Myocyte (in vitro differentiated cells): ENCODE data around the gene TRAF7. TPM values are rescaled to one million over a fixed set of nuclear protein-coding genes. Genes with fewer than 3 reads are reported as not detected.

Experiments
- DNase-seq: peaks from one replicate; pipeline ENCODE4 v3.0.0-alpha.2; 2012; ENCODE audit warnings: low read depth
- total RNA-seq: library from RNA; depleted of rRNA; stranded (reverse); fragments of >200 nt; gene quantifications from 2 replicates; pipeline ENCODE4 v1.2.3, GENCODE V29; 2014

Gene TRAF7
- total RNA-seq, 1 donor from 2014 or later, result 95.8 TPM

DNA sequence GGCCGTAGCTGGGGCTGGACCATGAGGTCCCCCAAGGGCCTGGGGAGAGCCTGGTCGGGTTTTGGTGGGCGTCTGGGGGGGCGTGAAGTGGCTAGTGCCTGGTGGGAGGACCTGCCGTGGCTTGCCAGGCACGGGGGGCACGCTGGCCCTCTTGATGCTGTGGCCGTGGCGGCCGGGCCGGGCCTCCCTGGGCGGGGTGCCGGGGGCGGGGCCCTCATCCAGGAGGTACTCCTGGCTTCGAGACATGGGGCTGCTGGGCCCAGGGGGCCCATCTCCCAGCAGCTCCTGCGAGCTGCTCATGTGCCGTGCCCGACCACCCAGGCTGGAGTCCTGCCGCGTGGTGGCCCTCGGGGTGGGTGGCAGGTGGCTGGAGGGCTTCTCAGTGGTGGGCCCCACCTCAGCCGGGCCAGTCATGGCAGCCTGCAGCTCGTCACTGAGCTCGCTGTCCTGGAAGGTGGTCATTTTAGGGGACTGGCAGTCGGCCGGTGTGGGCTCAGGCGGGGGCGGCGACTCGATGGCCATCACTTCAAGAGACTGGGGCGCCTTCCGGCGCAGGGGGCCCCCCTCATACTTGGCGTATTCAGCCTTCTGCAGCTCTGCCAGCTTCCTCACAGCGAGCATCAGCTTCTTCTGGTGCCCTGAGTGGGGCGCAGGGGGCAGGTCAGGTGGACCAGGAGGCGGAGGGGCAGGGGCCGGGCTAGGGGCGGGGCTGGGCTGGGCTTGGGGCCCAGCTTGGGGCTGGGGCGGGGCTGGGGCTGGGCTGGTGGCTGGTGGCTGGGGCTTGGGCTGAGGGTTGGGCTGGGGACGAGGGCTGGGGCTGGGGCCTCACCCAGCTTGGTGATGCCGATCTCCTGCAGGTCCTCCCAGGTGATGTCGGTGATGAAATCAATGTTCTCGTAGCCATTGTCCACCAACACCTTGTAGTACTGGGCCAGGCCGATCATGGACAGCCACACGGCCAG, 25.7 kb downstream of the TRAF7 start:
- DNase-seq, result no peak

DNA sequence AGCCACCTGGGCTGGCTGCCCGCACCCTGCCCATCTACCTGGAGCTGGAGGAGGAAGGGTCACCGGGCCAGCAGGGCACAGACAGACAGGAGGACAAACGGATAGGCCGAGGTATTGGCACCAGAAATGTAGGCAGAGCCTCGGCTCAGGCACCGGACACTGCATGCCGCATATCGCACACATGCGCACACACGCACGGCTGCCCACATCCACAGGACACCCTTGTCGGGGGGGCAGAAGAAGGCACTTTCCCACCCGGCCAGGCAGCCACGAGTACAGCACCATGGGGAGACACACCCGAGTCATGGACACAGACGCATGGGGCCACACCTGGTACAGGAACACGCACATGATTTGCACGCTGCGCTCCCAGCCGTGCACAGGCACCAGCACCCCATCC, 26.4 kb downstream of the TRAF7 start:
- no peak for DNase-seq

DNA sequence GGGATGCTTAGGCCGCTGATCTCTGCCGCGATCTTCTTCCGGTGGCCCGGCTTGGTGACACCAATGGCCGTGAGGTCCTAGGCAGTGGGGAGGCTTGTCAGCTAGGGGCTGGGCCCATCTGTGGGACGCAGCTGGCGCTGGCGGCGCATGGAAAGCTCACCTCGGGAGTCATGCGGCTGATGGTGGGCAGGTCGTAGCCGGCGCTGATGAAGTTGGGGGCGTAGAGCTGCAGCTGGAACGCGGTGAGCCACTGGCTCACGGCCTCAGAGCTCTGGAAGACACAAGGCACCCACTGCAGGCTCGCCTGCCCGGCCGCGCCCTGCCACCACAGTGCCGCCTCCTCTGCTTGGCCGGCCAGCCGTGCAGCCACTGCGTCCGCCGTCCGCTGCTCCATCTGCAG, 28.1 kb downstream of the TRAF7 start:
- DNase-seq, result no peak

- no peak for DNase-seq
These were observed 28.8 kb downstream of the TRAF7 start for GRCh38 chr16:2184346-2184745.

GRCh38 chr16:2184962-2185361, 29.4 kb downstream of the TRAF7 start:
- no peak for DNase-seq

DNA sequence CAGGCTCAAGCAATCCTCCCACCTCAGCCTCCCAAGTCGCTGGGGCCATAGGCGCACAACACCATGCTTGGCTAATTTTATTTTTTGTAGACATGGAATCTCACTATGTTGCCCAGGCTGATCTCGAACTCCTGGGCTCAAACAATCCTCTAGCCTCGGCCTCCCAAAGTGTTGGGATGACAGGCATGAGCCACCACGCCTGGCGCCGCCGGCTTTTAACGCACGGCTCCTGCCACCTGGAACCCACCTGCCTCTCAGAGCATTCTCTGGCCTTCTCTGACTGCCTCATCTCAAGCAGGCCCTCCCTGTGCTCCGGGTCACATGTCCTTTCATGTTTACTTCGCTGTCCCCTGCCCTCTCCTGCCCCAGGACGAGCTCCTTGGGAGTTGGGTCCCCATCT, 30.5 kb downstream of the TRAF7 start:
- no peak for DNase-seq

- DNase-seq, result no peak
These were observed 30.9 kb downstream of the TRAF7 start for GRCh38 chr16:2186505-2186904.

- DNase-seq, result no peak
These were observed 31.6 kb downstream of the TRAF7 start for GRCh38 chr16:2187212-2187611.

DNA sequence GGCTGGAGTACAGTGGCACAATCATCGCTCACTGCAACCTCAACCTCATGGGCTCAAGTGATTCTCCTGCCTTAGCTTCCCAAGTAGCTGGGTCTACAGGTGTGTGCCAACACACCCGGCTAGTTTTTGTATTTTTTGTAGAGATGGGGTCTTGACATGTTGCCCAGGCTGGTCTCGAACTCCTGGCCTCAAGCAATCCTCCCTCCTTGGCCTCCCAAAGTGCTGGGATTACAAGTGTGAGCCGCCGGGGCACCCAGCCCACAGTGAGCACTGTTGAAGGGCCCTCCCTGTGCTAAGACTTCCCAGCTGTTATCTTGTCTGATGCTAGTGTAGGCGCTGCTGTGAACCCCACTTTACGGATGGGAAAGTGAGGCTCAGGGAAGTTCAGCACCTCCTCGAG, 32.8 kb downstream of the TRAF7 start:
- DNase-seq, result no peak

DNA sequence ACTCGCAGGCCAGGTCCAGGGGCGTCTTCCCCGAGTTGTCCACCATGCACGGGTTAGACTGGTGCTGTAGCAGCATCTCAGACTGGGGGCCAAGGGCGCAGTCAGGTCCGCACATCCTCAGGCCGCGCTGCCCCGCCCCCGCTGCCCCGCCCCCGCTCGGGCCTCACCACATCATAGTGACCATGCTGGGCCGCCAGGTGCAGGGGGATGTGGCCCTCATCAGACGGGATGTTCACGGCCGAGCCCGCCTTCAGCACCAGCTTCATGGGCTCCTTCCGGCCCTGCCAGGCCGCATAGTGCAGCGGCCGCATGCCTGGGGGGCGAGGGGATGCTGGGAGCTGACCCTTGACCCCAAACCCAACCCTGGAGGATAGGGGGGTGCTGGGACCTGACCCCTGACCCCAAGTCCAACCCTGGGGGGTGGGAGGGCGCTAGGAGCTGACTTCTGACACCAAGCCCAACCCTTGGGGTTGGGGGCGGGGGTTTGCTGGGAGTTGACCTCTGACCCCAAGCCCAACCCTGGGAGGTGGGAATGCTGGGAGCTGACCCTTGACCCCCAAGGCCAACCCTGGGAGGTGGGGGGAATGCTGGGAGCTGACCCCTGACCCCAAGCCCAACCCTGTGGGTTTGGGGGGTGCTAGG, 33.8 kb downstream of the TRAF7 start:
- DNase-seq, result no peak

DNA sequence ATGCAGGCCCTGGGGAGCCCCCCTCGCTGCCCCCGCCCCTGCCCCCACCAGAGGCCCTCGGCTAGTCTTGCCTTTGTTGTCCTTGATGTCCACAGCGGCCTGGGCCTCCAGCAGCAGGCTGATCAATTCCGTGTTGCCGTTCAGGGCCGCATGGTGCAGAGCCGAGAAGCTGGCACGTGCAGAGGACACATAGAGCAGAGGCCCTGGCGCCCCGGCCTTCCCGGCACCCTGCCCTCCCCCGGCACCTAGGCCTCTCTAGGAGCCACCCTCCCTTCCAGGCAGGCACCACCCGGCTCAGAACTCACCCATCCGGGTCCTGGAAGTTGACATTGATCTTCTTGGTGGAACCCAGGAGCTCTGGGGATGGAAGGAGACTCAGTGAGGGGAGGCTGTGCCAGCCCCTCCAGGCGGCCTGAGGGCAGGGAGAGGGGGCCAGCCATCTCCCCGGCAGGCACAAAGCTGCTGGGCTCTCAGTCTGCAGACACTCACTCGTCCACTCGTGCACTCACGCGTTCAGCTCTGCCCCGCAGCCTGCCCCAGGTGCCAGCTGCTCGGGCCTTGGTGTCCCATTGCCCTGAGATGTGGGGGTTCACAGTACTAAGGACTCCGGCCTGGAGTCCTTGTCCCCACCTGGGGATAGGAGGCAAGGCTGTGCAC, 34.5 kb downstream of the TRAF7 start:
- no peak for DNase-seq

DNA sequence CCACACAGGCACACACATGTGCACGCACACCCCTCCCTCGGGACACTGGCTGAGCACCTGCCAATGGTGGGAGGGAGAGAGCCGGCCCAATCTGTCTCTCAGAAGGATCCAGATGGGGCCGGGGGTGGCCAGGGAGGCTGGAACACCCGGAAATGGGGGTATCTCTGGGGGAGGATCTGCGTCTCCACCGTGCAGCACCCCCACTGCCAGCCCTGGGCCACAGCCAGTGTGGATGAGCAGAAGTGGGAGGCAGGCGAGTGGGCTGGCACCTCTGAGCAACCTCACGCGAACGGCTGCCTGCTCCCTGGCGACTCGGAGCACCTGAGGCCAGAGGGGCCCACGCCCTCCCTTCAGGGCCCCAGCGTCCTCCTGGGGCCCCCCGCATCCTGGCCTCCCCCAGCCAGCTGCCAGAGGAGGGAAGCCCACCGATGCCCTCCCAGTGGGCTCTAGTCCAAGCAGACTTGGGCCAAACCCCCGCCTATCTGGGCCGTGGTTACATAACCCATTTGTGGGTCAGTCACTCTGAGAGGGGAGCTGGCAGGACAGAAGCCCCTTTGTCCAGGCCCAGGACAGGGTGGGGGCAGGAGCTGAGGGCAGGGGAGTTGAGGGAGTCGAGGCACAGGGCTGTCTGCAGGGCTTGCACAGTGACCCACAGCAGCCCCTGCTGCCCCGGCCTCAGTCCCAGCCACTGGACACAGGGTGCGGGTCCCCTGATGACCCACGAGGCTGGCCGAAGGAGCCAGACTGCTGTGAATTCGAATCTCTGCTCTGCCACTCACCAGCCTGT, 35.3 kb downstream of the TRAF7 start:
- no peak for DNase-seq

DNA sequence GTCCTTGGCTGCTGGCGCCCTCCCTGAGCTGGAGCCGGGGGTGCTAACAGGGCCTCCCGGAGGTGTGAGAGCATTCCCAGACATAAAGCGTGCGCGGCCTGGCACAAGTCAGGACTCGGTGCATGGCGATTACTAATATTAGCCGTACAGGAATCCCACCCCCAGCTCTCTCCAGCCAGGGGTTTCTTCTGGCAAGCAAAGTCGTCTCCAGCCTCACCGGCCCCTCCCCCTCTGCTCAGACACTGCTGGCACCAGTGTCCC, 35.8 kb downstream of the TRAF7 start:
- DNase-seq, result no peak

DNA sequence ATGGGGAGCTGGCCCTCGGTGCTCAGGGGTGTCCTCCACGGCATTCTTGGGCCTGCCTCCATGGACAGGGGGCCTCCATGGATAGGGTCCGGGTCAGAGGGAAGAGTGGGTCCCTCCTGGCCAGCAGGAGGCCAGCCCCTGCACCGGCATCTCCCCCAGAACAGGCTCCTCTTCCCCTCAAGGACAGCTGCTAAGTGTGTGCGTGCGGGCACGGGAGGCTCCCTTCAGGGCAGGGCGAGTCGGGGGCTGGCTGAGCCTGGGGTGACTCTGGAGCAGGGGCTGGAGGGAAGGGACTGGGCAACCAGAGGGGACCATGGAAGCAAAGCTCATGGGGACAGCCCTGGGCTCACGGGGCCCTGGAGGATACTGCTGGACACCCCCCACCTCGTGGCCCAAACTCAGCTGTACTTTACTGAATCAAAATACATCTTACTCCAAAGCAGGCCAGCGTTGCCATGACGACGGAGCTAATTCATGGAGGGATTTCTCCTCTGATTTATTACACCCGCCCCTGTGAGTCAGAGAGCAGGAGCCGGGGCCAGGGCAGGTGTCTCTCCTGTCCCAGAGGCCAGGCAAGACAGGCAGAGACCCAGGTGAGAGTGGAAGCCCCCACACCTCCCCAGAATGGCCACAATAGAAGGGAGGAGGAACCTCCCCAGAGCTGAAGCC, 38.7 kb downstream of the TRAF7 start:
- no peak for DNase-seq

DNA sequence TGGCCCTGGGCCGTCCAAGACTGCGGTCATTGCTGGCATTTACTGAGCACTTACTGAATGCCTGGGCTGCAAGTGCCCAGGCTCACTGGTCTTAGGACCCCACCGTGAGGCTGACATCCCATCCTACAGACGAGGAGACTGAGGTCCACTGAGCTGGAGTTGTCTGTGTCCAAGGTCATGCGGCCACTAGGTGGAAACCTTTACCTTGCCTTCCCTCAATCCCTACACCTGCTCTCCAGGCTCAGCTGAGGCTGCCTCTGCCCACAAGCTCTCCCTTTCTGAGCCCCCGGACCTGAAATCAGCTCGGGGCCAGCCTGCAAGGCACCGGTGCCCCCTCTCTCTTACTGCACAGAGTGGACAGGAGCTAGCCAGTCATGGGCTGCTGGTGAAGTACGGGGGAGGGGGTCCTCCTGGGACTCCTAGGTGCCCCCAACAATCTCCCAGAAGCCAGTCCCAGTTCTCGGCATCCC, 39.3 kb downstream of the TRAF7 start:
- peak; percentile 42 for DNase-seq

- DNase-seq, result no peak
These were observed 40.0 kb downstream of the TRAF7 start for GRCh38 chr16:2195322-2196161.

- DNase-seq, result peak; percentile 31
These were observed 40.8 kb downstream of the TRAF7 start, which contains the start of gene CASKIN1 for GRCh38 chr16:2196162-2196980. CASKIN1 (minus strand) TSS chr16:2196605; CDS start chr16:2196432, 173 bp downstream.

DNA sequence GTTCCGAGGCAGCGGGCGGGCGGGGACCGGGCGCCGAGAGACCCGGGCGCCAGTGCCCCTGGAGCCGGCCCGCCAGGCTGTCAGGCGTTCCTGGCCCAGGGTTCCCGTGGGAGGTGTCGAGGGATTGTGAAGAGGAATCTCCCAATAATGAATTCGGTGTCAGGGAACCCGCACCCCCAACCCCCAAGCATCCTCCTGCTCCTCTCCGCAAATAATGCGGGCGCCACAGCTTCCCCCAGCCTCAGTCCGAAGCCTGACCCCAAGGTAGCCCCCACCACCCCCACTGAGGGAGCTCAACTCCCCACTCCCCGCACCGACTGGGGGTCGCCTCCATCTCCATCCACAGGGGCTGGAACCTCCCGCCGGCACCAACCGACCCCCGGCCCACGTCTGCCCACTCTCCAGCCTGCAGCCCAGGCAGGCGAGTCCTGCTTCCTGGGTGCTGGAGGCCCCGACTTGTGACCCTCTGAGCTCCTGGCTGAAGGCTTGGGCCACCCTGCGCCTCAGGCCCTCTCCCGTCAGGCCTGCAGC, 41.5 kb downstream of the TRAF7 start:
- DNase-seq, result no peak

DNA sequence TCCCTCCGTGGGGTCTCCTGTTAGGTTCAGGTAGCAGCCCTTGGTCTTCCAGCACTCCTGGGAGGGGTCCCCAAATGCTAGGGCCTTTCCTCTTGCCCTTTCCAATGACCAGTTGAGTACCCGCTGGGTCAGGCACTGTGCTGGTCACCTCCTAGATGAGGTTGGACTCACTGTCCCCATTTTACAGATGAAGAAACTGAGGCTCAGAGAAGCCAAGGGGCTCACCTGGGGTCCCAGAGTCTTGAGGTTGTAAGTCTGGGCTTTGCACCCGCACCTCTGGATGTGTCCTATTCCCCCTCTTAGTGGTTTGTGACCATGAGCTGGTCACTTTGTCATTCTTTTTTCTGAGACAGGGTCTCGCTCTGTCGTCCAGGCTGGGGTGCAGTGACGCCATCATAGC, 42.2 kb downstream of the TRAF7 start:
- DNase-seq, result no peak
